ENCODE data around the gene USP50.

DNA sequence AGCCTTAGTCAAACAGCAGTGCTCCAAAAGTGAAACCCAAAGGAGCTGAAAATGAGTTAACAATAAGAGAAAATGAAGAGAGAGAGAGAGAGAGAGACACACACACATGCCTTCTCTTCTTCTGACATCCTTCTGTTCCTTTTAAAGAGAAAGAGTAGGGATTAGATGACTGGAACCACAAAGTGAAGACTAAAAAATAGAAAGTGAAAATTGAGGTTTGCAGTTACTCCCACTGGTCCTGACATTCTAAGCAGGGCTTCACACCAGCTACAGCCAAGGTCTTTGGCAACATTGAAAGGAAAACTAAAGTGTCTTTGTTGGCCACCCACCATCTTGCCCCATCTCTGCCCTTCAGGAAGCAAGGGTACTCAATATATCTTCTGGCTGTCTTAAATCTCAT lies 59.2 kb downstream of the USP50 start:
- TF ChIP-seq EP300 (IDR thresholded peaks at IDR 0.05): no peak
- TF ChIP-seq POLR2A (IDR thresholded peaks at IDR 0.05; ENCODE audit: low read depth): no peak
